GM23338 (cell line): ENCODE results near the gene SLC66A2. TPM values are rescaled to one million over a fixed set of nuclear protein-coding genes. Genes with fewer than 3 reads are reported as not detected.
"Not testable (repeated sequence)": the region's sequence is repeated elsewhere in the genome, so short reads cannot be mapped to it uniquely, and the experiment has no call there.

Experiments
- ATAC-seq: fragments of 200-7000 bp; cut with Tn5 transposase; 3 replicates; pipeline ENCODE4 v1.9.1; 2020
- DNase-seq: peaks from one replicate; pipeline ENCODE4 v3.0.0-alpha.2; 2015; ENCODE audit warnings: low spot score
- H2AFZ ChIP-seq: fragments of 200-600 bp; sonication (generic); 2 replicates; pipeline ENCODE4 v1.8.0; 2016; ENCODE audit warnings: antibody characterized with exemption, mild to moderate bottlenecking, moderate library complexity
- H3F3A ChIP-seq: fragments of 200-600 bp; sonication (generic); replicated peaks from 2 replicates; pipeline ENCODE4 v1.8.0; 2017; ENCODE audit warnings: antibody characterized with exemption, mixed run types, low read depth
- H3K27ac ChIP-seq: fragments of 200-600 bp; sonication (generic); 2 replicates; pipeline ENCODE4 v1.6.1; 2016; ENCODE audit warnings: low read depth
- H3K27me3 ChIP-seq: fragments of 200-600 bp; sonication (generic); 2 replicates; pipeline ENCODE4 v1.8.0; 2016; ENCODE audit warnings: mild to moderate bottlenecking, mixed run types, moderate library complexity; ENCODE audit not compliant: insufficient read depth
- H3K36me3 ChIP-seq: fragments of 200-600 bp; sonication (generic); 2 replicates; pipeline ENCODE4 v1.8.0; 2016; ENCODE audit warnings: mild to moderate bottlenecking; ENCODE audit not compliant: insufficient read depth
- H3K4me1 ChIP-seq: fragments of 200-600 bp; sonication (generic); 2 replicates; pipeline ENCODE4 v1.8.0; 2016; ENCODE audit warnings: mild to moderate bottlenecking, moderate library complexity; ENCODE audit not compliant: insufficient read depth
- H3K4me2 ChIP-seq: fragments of 200-600 bp; sonication (generic); 2 replicates; pipeline ENCODE4 v1.7.1; 2017; ENCODE audit warnings: mixed run types
- H3K4me3 ChIP-seq: fragments of 200-600 bp; sonication (generic); 2 replicates; pipeline ENCODE4 v1.6.1; 2016; ENCODE audit warnings: mixed run types
- H3K79me2 ChIP-seq: fragments of 200-600 bp; sonication (generic); replicated peaks from 2 replicates; pipeline ENCODE4 v1.8.0; 2017; ENCODE audit warnings: mild to moderate bottlenecking; ENCODE audit not compliant: insufficient read depth
- H3K9me2 ChIP-seq: fragments of 200-600 bp; sonication (generic); 2 replicates; pipeline ENCODE4 v1.8.0; 2017; ENCODE audit not compliant: insufficient read depth
- H4K20me1 ChIP-seq: fragments of 200-600 bp; sonication (generic); replicated peaks from 2 replicates; pipeline ENCODE4 v1.8.0; 2017; ENCODE audit warnings: mild to moderate bottlenecking; ENCODE audit not compliant: insufficient read depth
- H3K27ac Mint-ChIP-seq: 2 replicates; pipeline ENCODE4 v1.8.0; 2020; ENCODE audit warnings: inconsistent platforms, mild to moderate bottlenecking, moderate library complexity, mixed read lengths
- H3K27me3 Mint-ChIP-seq: 3 replicates; pipeline ENCODE4 v1.8.0; 2022; ENCODE audit warnings: low read depth, mild to moderate bottlenecking, moderate library complexity, mixed read lengths, inconsistent platforms; ENCODE audit not compliant: insufficient read depth, poor library complexity
- H3K36me3 Mint-ChIP-seq: 3 replicates; pipeline ENCODE4 v1.8.0; 2021; ENCODE audit warnings: low read depth, mild to moderate bottlenecking, inconsistent platforms, moderate library complexity, mixed read lengths
- H3K4me1 Mint-ChIP-seq: 3 replicates; pipeline ENCODE4 v1.8.0; 2020; ENCODE audit warnings: mild to moderate bottlenecking, inconsistent platforms, mixed read lengths
- H3K4me3 Mint-ChIP-seq: 3 replicates; pipeline ENCODE4 v1.8.0; 2021; ENCODE audit warnings: moderate library complexity, mild to moderate bottlenecking, inconsistent platforms, mixed read lengths
- H3K9me3 Mint-ChIP-seq: 3 replicates; pipeline ENCODE4 v1.8.0; 2020; ENCODE audit warnings: moderate library complexity, mild to moderate bottlenecking, inconsistent platforms, mixed read lengths
- CREB1 ChIP-seq: fragments of 250-450 bp; sonication (Bioruptor Pico); IDR thresholded peaks from 2 replicates; pipeline ENCODE4 v1.5.0; 2020; ENCODE audit warnings: low read depth, mild to moderate bottlenecking, moderate library complexity
- EZH2 ChIP-seq: fragments of 200-600 bp; sonication (generic); IDR thresholded peaks from one replicate; pipeline ENCODE4 v1.8.0; 2017; ENCODE audit warnings: antibody characterized with exemption, mild to moderate bottlenecking, low read depth; ENCODE audit not compliant: unreplicated experiment
- EZH2phosphoT487 ChIP-seq: fragments of 200-600 bp; sonication (generic); IDR thresholded peaks from one replicate; pipeline ENCODE4 v1.8.1; 2018; ENCODE audit warnings: antibody characterized with exemption; ENCODE audit not compliant: unreplicated experiment
- POLR2AphosphoS5 ChIP-seq: IDR thresholded peaks from 2 replicates; pipeline ENCODE4 v1.6.1; 2016; ENCODE audit warnings: antibody characterized with exemption, low read depth
- REST ChIP-seq: IDR thresholded peaks from one replicate; pipeline ENCODE4 v1.6.1; 2018; ENCODE audit warnings: antibody characterized with exemption; ENCODE audit not compliant: unreplicated experiment
- STAT1 ChIP-seq: IDR thresholded peaks from one replicate; pipeline ENCODE4 v1.6.1; 2016; ENCODE audit warnings: antibody characterized with exemption; ENCODE audit not compliant: unreplicated experiment
- ZNF114 ChIP-seq: fragments of 250-450 bp; sonication (Bioruptor Pico); IDR thresholded peaks from 2 replicates; pipeline ENCODE4 v1.5.0; 2020; ENCODE audit warnings: mild to moderate bottlenecking, moderate library complexity
- ZNF331 ChIP-seq: fragments of 250-450 bp; sonication (Bioruptor Pico); IDR thresholded peaks from 2 replicates; pipeline ENCODE4 v1.5.0; 2020; ENCODE audit warnings: low read depth, mild to moderate bottlenecking, moderate library complexity
- ZNF462 ChIP-seq: fragments of 250-450 bp; sonication (Bioruptor Pico); IDR thresholded peaks from 2 replicates; pipeline ENCODE4 v1.5.0; 2020; ENCODE audit warnings: mild to moderate bottlenecking, moderate library complexity
- polyA plus RNA-seq: library from polyadenylated mRNA; unstranded; fragments of >200 nt; fragmentation: Nextera tagmentation; extraction: Ambion mirVana; gene quantifications from 2 replicates; pipeline ENCODE4 v1.2.1, GENCODE V29; 2016
- total RNA-seq: library from RNA; depleted of rRNA; stranded (reverse); fragments of >200 nt; shearing (Covaris generic); gene quantifications from 2 replicates; pipeline ENCODE4 v1.2.3, GENCODE V29; 2014

SLC66A2 gene
- total and polyA plus RNA-seq, 2 experiments from 2014 or later, result 4.0 to 18.1 TPM

- H3K27me3 Mint-ChIP-seq, H3K4me1 ChIP-seq, H3K4me1 Mint-ChIP-seq, H3K27ac Mint-ChIP-seq, H4K20me1 ChIP-seq, H3K27me3 ChIP-seq, ATAC-seq, H3K36me3 Mint-ChIP-seq, H3K9me3 Mint-ChIP-seq, H3K27ac ChIP-seq, H2AFZ ChIP-seq, H3K4me3 ChIP-seq, H3K9me2 ChIP-seq, H3F3A ChIP-seq, H3K4me3 Mint-ChIP-seq, H3K79me2 ChIP-seq, DNase-seq, H3K36me3 ChIP-seq, H3K4me2 ChIP-seq: not testable (repeated sequence)
These were observed 86.5 kb downstream of the SLC66A2 start for GRCh38 chr18:79864955-79865354.

- peaks cover 5% of the 10 kb centered on the region for H3K27me3 Mint-ChIP-seq
- Histone ChIP-seq H3F3A (no peaks in the 10 kb centered on the region), H3K4me2 (no peak overlapping the region), H3K36me3 (no peaks in the 10 kb centered on the region), H3K27me3 (no peaks in the 10 kb centered on the region), H3K4me1 (no peaks in the 10 kb centered on the region), H4K20me1 (no peaks in the 10 kb centered on the region), H3K79me2 (no peaks in the 10 kb centered on the region), H3K27ac (no peak overlapping the region), H2AFZ (no peak overlapping the region), H3K9me2 (no peaks in the 10 kb centered on the region), H3K4me3 (no peak overlapping the region)
- H3K9me3 Mint-ChIP-seq, result no peaks in the 10 kb centered on the region
- no peak overlapping the region for H3K4me3 Mint-ChIP-seq
- peak; percentile 27 for DNase-seq
- peak; percentile 72 for ATAC-seq
- TF ChIP-seq CREB1 (CRISPR knock-in tag) (no peak), ZNF114 (no peak), ZNF331 (CRISPR knock-in tag) (no peak), ZNF462 (no peak), POLR2AphosphoS5 (no peak), EZH2 (no peak), EZH2phosphoT487 (no peak), REST (no peak), STAT1 (no peak)
- H3K4me1 Mint-ChIP-seq, result no peaks in the 10 kb centered on the region
- no peak overlapping the region for H3K27ac Mint-ChIP-seq
- no peaks in the 10 kb centered on the region for H3K36me3 Mint-ChIP-seq
These were observed 87.3 kb downstream of the SLC66A2 start for GRCh38 chr18:79864006-79864725.
